Glomerular visceral epithelial cell (primary cell): Measurements from ENCODE around the gene ZFP2.

Source experiments
- DNase-seq: peaks from one replicate; pipeline ENCODE4 v3.0.0-alpha.2; 2016; ENCODE audit errors: extremely low spot score

The ZFP2 gene

DNA sequence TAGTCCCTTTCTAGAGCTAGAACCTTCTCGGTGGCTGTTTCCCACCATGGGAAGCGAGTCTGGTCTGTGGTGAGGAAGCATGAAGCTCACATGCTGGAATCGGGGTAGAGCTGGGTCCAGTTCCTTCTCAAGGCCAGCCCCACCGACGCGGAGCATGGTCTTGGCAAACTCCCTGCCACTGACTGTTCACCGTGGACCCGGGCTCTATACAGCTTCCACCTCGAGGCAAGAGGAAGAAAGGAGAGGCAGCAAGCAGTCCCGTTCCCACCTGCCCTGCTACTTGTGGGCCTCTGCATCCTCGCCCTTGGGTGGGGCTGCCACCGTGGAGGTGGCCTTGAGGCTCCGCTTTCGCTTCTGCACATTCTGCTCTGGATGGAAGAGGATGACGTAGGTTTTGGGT, 85.7 kb downstream of the ZFP2 start:
- DNase-seq, result no peak
